ENCODE data around the gene ABCA4.

Gene ABCA4

DNA sequence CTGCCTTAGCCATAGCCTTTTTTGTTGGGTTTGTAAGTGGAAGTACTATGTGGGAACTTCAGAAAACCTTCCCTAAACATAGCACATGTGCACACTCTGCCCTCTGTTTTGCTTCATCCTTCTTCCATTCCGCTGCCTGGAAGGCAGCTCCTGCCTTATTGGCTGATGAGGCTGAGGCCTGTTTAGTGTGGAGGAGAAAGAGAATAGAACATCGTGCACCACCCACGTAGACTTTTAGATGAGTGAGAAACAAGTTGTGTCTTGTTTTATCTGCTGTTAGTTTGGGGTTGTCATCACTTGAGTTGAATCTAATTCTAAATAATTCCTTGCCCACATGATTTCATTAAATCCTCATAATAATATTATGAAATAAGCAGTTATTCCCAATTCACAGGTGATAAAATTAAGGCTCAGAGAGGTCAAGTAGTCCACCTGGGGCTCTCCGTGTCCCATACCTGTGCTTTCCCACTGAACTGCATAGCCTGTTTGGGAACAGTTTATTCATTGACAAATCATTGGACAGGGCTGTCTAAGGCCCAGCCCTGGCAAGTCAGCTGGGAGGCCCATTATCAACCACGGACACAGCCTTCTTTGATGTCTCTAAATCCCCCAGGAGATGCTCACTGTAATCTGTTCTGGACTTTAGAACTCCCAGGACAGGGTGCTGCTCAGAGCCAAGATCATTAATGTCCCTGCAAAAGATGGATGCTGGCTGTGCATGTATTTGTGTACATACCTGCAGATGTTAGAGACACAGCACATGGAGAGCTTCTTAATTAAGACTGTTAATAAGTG is 93.0 kb downstream of the ABCA4 start:
- no peak for DNase-seq (ENCODE audit: low read depth)

DNA sequence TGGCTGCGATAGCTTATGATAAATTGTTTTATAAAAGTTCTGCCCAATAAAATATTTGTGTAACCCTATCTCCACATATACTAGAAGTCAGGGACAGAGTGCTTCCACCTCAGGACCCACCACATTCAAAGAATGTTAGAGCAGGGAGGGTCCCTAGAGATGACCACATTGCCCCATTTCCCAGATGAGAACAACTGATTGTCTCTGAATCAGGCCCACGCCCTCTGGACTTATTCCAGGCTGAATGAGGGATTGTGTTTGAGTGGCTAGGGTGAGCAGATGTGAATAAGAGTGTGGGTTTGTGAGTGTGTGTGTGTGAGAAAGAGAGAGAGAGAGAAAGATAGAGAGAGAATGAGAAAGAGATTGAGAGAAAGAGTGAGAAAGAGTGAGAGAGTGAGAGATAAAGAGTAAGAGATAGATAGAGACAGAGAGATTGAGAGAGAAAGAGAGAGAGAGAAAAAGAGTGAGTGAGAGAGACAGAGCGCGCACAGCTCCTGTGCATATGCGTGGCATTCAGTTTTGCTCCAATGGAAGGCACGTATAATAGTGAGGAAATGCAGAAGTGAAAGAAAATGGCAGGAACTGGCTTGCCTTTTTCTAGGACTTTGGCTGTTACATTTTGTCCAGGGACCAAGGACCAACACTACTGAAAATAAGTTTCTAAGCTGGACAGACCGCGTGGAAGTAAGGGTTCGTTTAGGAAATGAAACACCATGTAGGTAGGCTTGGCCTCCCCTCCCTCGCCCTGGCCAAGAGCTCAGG is 94.1 kb downstream of the ABCA4 start:
- no peak for DNase-seq (ENCODE audit: low read depth)

DNA sequence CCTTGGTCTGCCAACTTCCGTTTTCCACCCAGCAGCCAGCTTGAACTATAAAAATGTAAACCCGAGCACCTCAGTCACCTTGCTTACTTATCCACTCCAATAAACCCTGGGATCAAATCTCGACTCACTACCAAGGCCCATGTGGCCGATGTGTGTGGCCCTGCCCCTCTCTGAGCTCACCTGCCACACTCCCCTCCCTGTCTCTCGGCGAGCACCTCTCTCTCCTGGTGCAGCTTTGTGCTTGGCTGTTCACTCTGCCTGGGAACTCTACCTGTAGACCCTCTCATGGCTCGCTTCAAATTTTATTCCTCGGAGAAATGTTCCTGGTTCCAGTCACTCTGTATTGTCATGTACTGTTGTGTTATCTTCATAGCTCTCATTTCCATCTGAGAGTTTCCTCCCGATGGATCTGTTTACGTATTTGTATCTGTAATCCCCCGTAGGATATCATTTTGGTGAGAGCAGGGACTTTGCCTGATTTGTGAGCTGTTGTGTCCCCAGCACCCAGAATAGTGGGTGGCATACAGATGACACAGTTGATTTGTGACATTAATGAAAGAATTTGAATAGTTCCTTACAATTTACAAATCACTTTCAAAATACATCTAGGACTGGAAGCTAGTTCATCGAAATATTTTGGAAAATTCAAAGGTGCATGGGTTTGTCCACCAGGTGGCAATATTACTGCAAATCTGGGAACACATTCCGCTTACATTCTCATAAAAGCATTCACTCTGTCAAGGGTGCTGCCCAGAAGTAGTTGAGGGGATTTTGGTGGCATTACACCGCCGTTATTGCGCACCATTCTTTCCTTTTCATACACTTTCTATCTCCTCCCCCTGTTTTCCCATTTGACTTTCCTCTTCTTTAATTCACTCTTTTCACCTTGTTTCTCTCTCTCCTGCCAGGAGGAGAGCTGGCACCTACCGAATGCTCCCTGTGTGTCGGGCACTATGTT is 95.3 kb downstream of the ABCA4 start:
- no peak for DNase-seq (ENCODE audit: low read depth)

DNA sequence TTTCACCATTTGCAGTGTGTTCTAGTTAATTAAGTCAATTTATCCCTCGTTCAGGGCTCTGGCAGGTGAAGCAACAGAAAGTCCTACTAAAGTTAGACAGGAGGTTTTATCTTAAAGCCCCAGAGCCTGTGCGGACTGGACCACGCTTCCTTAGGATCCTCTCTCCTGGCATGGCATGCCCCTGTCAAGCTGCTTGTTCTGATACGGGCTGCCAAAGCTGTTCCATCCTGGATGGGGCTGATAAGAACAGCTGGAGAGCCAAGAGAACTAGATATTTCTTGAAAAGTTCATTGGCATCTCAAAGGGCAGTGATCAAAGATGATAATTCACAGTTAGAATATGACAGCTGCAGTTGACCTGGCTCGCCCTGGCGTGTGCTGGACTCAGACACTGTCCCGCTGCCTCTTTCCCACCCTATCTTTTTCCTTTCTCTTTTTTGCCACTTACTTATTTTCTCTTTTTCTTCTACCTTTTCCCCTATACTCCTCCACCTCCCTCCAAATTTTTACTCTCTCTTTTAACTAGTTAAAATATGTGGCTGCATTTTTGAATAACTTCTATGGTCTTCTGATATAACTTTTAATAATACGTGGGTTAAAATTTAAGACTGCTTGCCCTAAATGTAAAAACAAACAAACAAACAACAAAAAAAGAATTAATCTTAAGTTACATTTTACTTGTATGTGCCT is 96.7 kb downstream of the ABCA4 start:
- no peak for DNase-seq (ENCODE audit: low read depth)

DNA sequence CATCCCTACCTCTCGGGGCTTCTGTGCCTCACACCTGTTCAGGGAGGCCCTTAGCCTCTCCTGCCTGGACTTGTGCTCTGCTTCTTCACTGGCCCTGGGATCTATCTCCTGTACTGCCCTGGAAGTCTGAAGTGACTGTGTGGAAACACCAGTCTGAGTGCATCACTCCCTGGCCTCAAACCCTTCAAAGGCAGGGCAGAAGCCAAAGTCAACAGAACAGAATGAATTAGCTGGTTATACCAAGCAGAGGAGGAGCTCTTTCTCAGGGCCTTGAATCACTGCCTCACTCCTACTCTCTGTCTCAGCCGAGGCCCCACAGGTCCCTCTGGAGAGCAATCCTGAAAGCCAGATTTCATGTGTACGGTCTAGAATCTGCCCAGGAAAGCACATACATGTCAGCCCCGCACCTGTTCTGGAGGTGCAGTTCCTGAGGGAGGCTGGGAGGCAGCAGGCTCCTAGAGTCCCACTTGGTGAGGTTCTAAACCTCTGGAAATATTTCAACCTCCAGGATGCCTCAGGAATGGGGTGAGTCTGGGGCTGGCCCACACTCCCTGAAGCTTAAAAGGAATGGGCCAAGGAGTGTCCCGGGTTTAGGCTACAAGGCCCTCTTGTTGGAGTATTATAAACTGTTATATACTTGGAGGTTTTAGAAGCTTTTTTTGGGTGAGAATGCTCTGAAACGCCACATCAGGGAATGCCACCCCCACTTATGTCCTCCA is 98.3 kb downstream of the ABCA4 start:
- no peak for DNase-seq (ENCODE audit: low read depth)

DNA sequence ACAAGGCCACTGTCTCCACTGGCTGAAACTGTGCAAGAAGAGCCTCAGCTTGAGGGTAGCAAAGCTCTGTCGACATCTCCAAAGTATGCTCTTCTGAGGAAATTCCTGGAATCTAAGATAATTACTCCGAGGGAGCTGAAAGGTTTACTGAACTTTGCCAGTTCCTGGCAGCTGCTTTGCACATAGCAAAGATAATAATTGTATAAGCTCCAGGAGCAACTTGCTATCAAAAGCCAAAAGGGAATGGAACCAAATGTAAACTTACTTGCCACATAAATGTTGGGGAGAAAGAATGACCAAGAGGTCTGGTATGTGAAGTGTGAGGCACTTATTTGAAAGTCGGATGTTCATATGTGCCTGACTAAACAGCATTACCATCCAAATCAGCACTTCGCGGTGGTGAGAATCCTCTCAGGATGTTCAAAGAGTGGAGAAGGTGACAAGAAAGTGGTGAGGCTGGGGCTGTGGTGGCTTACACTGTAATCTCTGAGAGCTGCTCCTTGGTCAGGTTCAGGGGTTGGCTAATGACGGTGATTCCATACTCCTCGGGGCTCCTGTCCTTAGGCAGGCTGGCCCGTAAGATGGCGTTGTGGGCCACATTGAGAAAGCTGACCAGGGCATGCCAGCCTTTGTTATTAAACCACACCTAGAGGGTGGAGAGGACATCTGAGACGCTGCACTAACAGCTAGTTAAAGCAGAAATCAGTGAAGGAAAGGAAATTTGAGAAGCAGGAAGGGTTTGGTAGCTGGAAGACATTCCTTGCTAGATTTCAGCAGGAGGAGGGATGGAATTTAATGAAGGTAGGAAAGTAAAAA is 100.0 kb downstream of the ABCA4 start:
- no peak for DNase-seq (ENCODE audit: low read depth)

DNA sequence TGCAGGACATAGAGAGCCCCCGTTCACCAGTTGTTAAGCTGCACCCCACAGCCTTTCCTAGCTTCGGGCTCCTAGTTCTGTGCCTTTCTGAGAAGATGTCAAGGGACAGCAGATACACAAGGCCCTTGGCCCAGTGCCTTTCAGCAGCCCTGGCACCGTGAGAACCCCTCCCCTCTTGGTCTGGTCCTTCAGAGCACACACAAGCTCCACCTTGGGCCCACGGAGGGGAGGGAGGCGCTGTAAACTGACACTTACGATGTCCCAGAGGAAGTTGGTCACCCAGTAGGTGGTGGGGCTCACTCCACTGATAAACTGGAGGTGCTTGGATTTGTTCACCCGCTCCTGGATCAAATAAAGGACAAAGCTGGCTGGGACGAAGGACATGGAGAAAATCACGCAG is 101.6 kb downstream of the ABCA4 start:
- DNase-seq (ENCODE audit: low read depth): no peak

DNA sequence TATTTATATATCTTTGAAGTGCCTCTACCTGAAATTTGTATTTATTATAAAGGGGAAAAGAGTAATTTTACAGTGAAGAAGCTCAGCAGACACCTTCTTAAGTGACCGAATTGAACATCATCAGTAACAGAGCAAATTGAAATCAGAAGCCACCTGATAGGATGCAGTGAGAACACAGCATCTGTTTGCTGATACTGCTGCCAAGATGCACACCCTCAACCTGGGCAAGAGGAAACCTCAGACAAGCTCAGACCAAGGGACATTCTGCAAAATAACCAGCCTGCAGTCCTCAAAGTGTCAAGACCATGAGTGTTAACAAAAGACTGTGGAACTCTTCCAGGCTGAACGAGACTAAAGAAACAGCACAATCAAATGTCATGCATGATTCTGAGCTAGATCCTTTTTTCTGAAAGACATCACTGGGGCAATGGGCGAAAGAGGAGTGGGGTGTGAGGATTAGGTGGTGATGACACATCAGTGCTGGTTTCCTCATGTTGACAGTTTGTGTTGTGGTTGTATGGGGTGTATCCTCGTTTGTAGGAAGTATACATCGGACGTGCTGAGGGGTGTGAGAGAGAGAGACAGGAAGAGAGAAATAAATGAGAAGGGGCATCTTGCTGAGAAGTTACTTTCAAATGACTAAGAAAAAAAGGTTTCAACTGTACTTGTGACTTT is 103.7 kb downstream of the ABCA4 start:
- DNase-seq (ENCODE audit: low read depth): peak; percentile 10

DNA sequence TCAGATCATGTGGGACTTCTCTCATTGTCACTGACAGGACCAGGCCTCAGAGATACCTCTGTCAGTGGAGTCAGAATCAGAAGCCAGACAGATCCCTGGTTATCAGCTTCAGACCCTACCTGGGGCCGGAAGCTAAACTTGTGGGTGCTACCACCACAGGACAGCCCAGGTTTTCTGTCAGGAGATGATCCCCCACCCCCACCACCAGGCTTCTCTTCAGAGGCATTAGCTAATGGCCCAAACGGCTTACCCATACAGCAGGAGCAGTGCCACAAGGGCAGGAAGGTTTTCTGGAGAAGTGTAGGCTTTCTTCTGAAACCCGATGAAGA is 105.5 kb downstream of the ABCA4 start:
- DNase-seq (ENCODE audit: low read depth): no peak

DNA sequence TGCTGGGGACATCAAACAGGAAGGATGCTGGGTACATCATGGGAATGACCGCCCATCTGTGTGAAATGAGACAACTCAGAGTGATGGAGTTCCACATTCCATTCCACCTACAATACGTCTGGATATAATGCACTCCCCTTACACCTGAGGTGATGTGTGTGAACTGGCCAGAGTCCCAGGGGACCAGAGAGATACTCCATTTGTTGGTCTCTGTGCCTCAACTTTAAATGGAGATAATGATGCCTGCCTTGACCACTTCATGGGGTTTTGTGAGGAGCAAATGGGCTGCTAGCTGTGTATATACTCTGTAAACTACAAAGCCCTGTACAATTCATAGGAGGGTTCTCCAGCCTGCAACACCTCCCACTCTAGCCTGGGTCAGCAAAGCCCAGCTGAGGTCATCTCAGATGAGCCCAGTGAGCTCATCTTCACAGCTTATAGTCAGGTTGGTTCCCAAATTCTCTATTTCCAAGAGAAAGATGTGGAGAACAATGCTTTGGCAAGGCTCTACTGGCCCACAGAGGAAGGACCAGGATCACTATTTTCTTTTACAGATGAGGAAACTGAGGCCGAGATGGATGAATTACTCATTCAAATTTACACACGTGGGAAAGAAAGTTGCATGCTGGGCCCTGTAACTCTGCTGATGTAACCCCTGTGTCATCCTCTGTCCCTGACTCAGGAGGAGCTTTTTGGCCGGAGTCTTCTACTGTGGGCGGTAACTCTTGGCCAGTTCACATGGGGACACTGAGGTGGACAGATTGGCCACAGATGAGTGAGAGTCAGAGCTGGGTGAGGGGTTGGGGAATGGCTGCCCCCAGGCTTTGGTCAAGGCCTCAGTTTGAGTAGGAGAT is 106.1 kb downstream of the ABCA4 start:
- no peak for DNase-seq (ENCODE audit: low read depth)

DNA sequence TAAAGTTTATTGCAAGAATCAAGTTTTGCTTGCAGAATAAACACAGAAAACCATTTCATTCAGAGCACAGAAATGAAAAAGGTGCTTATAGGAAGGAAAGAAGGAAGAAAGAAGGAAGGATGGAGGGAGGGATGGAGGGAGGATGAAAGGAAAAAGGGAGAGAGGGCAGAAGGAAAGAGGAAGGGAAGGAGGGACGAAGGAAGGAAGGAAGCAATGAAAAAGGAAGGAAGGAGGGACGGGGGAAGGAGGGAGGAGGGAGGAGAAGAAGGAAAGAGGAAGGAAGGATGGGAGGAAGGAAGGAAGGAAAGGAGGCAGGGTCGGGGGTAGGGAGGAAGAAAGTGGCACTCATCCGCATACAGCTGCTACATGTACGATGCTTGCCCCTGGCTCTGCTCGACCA is 106.9 kb downstream of the ABCA4 start:
- no peak for DNase-seq (ENCODE audit: low read depth)

DNA sequence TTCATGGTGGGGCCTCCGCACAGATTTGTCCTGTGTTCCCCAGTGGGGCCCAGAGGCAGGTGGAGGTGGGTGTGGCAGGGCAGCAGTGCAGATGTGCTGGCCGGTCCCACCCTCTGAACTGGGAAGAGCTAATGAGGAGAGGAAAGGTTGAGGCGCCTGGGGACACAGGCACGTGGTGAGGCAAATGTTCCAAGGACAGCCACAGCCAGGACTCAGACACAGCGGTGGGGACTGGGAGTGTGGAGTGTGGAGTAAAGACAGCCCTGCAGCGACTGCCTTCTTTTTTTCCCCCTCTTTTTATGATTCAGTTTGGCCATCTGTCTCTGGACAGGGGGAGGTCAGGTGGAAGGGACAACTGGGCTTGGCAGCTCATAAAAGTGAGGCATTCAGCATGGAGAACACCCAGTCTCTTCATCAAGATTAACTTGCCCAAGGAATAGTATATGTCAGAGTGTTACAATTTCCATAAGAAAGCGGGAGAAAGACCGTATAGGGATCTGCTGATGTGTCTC is 107.5 kb downstream of the ABCA4 start:
- DNase-seq (ENCODE audit: low read depth): no peak

DNA sequence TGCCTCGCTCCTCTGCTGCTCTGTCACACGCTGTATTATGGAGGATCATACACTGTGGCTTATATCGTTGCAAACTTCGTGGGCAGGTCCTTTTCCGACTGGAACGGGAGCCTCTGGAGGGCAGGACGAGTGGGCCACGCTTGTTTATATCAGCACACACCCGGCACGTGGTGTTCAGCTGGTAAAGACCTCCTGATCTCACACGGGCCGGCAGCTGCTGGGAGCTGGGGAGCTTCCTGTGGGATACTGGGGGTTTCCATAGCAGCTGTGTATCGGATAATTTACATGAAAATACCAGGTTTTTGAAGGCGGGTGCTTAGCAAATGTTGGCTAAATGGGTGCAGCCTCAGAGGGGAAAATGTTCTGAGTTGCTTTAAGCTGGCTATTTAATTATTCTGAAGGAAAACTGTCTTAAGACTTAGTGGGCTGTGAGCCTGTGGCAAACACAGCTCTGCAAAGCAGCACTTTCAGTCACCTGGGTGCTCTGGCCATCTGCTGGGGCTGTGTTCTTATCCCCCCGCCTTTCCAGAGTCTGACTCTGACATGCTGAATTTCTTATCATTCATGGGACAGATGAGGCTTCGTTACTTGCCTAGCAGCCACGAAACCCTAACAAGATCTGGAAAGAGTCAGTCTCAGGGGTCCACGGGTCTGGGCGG is 108.1 kb downstream of the ABCA4 start:
- DNase-seq (ENCODE audit: low read depth): no peak

DNA sequence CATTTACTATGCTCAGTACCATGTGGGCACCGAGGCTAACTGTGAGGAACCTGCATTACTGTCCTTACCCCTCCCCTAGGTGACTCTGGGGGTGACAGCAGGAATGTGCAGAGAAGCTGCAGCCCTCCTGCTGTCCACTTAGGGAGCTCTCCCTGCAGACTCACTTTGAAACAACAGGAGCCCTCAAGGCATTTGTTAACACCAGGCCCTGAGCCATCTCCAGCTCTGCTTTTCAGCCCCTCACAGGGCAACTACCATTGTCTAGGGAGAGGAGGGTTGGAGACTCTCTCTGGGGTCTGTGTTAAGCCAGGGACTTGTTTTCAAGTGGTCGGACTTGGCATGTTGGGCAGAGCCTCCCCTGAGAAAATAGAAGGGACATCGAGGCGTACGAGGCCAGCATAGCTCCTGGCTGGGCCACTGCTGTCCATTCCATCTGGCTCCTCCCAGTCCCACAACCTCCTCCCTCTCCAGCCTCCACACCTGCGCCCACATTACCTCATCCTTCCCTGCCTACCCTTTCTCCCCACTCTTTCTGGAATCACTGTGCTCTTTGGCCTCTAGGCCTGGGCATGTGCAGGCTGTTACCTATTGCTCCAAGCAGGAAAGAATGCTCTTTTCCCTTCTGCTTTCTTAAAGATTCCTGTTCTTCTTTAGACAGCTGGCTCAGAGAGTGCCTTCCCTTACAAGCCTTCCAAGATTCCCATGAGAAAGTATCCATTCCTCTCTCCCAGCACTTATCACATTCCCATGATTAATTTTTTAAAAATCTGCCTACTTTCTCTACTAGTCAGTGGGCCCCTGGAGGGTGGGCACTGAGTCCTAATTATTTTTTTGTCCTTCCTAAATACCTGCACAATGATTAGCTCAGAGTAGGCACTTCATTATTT is 109.0 kb downstream of the ABCA4 start:
- no peak for DNase-seq (ENCODE audit: low read depth)

DNA sequence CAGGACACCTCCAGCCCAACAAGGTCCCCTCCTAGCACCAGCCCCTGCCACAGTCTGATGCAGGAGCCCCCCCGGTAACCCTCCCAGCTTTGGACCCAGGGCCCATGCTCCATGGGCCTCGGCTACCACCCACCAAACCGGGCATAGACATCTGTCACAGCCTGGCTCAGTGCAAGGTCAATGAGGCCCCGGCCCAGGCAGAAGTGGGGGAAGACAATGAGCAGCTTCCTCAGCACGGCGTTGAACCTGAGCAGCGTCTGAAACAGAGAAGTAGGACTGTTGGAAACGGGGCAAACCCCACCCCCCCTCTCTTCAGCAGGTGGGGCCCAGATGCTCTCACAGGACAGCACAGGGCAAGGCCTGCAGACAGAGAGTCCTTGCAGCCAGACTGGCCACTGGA is 109.8 kb downstream of the ABCA4 start:
- no peak for DNase-seq (ENCODE audit: low read depth)

DNA sequence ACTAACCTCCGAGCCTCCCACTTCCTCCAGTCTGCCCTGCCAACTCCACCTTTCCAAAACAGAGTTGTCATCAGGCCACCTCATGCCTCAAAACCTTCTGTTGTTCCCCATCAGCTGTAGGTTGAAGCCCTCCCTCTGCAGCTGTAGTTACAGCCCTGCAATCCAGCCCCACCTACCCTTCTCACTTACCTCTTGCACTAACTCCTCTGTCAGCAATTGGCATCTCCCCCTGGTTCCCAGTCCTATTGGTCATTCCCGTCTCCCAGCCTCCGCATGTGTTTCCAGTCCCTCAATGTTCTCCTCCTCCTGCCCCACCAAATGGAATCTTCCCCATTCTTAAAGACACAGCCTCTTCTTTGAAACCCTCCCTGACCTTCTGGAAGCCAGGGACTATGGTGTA is 111.6 kb downstream of the ABCA4 start:
- DNase-seq (ENCODE audit: low read depth): no peak

DNA sequence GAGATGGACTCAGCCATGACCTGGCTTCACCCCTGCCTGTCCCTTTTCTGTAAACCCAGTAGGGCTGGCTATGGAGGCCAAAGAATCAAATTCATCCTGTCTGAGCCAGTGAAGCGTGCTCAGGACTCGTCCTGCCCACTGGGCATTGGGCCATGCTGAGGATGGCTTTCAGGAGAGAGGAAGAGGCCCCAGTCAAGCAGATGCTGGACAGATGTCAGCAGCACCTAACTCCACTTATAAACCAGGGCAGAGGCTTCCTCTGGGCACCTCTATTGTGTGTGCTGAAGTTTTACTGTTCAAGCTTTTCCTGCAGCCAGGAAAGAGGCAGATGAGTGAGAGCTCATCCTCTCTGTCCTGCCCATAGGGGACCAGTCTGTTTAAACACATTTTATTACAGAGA is 114.3 kb downstream of the ABCA4 start:
- DNase-seq (ENCODE audit: low read depth): no peak
